Psoas muscle (tissue), 8 donors: ENCODE results near the gene CCDC93. TPM values are rescaled to one million over a fixed set of nuclear protein-coding genes. Genes with fewer than 3 reads are reported as not detected.

ENCODE experiments used
- ATAC-seq, 4 donors: fragments of 200-7000 bp; cut with Tn5 transposase; one replicate each; pipeline ENCODE4 v1.9.1; 2020; ENCODE audit warnings: moderate library complexity in 3 of 4, mild to moderate bottlenecking in 2 of 4
- DNase-seq, 2 donors: peaks; one replicate each; pipeline ENCODE4 v3.0.0-alpha.2; 2020
- H3K27ac ChIP-seq: fragments of 200-600 bp; one replicate; pipeline ENCODE4 v1.8.0; 2022
- H3K27me3 ChIP-seq, 3 donors: fragments of 200-600 bp in 1 of 3; one replicate each; pipeline versions ENCODE4 v1.6.1 to v1.8.0; 2013 to 2022; ENCODE audit warnings: low read length in 2 of 3, mild to moderate bottlenecking in 2 of 3, moderate library complexity in 1 of 3; ENCODE audit not compliant: insufficient read depth in 3 of 3
- H3K36me3 ChIP-seq, 2 donors: fragments of 200-600 bp in 1 of 2; one replicate each; pipeline versions ENCODE4 v1.6.1 to v1.8.0; 2013 to 2022; ENCODE audit warnings: low read depth in 1 of 2, mild to moderate bottlenecking in 1 of 2, moderate library complexity in 1 of 2; ENCODE audit not compliant: insufficient read depth in 1 of 2
- H3K4me1 ChIP-seq: fragments of 200-600 bp; one replicate; pipeline ENCODE4 v1.8.0; 2022
- H3K4me3 ChIP-seq: fragments of 200-600 bp; one replicate; pipeline ENCODE4 v1.8.0; 2022; ENCODE audit warnings: mild to moderate bottlenecking
- H3K9me3 ChIP-seq: fragments of 200-600 bp; one replicate; pipeline ENCODE4 v1.8.0; 2022
- WGBS, 3 donors: extraction: QIAGEN DNeasy Blood & Tissue Kit; methylation state at CpG; one replicate each; pipeline versions ENCODE4 v1.1.6 to v1.1.7; 2013; 5-methylcytosine and 5-hydroxymethylcytosine counted together
- intact Hi-C, 2 donors: fragments of 100-400 bp; cut with DNase I; formaldehyde crosslinking; loops; one replicate each; pipeline versions ENCODE4 v1.11.0 to v1.14.2; 2022
- polyA plus RNA-seq, 3 donors: library from polyadenylated mRNA; stranded (reverse); fragments of 200-250 nt; gene quantifications; one replicate each; pipeline ENCODE4 v1.2.3, GENCODE V29; 2013
- total RNA-seq, 4 donors: library from RNA; stranded (reverse); fragmentation: NEBNext Ultra II Directional in 2 of 4; extraction: Animal tissue kit (Norgen Biotek cat#: 25700) in 2 of 4; gene quantifications; one replicate each; pipeline versions ENCODE4 v1.2.1 to v1.2.4, GENCODE V29; 2021 to 2023
- TF ChIP-seq, protein P1 (sequence below): fragments of 200-600 bp; IDR thresholded peaks from one replicate; pipeline ENCODE4 v1.8.0; 2022; ENCODE audit warnings: antibody characterized with exemption
- donor health status: healthy with polysubstance abuse.
- donor health status: DM: no; HTN: no; CAD: no; lungs with moderate emphysema.
- donor health status: Bipolar disorder and iron deficiency.
- donor health status: healthy.
- donor health status: DM: yes; HTN: yes; CAD: no.
- donor health status: DM: no; HTN: no; CAD: no.
- donor health status: DM: no; HTN: no; CAD: no.
- donor health status: DM: yes; HTN: yes; CAD: no.

Gene CCDC93
- total and polyA plus RNA-seq, 7 donors: 6.7 to 15.5 (median 12.4) TPM

DNA sequence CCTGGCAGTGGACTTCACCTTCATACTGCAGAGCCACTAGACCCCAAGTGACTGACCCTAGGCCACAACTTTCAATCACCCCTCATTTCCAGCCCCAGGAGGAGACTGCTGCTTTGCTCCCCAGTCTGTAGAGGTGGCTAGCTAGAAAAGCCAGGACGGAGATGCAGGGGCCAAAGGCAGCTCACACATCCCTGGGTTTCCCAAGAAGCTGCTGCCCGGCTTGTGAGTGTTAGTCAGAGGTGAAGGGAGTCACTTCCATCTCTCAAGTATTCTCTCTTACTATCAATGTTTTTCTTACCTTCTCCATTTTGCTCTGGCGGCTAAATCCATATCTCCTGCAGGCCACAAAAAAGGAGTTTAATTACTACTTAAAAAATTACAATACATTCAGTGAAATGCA is 36.2 kb downstream of the CCDC93 start:
- H3K4me3 ChIP-seq: no peak overlapping the region
- no peaks in the 10 kb centered on the region for H3K4me1 ChIP-seq
- H3K27me3 ChIP-seq: no peaks in the 10 kb centered on the region
- H3K36me3 ChIP-seq: peaks cover 2 to 59% of the 10 kb centered on the region in 2 donors
- no peaks in the 10 kb centered on the region for H3K9me3 ChIP-seq
- TF ChIP-seq, protein P1, sequence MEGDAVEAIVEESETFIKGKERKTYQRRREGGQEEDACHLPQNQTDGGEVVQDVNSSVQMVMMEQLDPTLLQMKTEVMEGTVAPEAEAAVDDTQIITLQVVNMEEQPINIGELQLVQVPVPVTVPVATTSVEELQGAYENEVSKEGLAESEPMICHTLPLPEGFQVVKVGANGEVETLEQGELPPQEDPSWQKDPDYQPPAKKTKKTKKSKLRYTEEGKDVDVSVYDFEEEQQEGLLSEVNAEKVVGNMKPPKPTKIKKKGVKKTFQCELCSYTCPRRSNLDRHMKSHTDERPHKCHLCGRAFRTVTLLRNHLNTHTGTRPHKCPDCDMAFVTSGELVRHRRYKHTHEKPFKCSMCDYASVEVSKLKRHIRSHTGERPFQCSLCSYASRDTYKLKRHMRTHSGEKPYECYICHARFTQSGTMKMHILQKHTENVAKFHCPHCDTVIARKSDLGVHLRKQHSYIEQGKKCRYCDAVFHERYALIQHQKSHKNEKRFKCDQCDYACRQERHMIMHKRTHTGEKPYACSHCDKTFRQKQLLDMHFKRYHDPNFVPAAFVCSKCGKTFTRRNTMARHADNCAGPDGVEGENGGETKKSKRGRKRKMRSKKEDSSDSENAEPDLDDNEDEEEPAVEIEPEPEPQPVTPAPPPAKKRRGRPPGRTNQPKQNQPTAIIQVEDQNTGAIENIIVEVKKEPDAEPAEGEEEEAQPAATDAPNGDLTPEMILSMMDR: no peak
- ATAC-seq (no peak), DNase-seq (no peak)
- H3K27ac ChIP-seq: no peak overlapping the region
- intact Hi-C loops: no loop called here
- WGBS, 3 donors: 97 to 100% (median 99%) methylated on average over 3 of the region's 3 CpGs

DNA sequence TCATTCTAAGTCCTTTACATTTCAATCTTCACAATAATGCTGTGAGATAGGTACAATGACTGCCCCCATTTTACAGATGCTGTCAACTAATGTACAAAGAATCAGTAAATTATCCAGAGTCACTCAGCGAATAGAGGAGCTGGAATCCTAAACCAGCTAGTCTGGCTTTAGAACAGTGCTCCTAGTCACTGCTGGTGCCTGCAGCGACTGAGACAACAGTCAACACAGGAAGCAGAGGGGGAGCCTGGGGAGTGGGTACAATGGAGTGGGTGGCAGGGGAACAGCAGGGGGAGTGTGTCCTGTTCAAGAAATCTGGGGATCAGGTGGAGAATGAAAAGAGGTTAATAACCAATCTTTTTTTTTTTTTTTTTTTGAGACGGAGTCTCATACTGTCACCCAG is 37.3 kb downstream of the CCDC93 start:
- ATAC-seq: no peak
- TF ChIP-seq, protein P1: no peak
- H3K4me3 ChIP-seq: no peak overlapping the region
- H3K27ac ChIP-seq: no peak overlapping the region
- no peak for DNase-seq
- H3K9me3 ChIP-seq: no peaks in the 10 kb centered on the region
- H3K4me1 ChIP-seq: no peaks in the 10 kb centered on the region
- no peaks in the 10 kb centered on the region for H3K27me3 ChIP-seq
- H3K36me3 ChIP-seq: peaks cover 9 to 69% of the 10 kb centered on the region in 2 donors
- WGBS, 3 donors: 94 to 96% (median 94%) methylated on average over 2 to 3 of the region's 3 CpGs
- intact Hi-C loops: no loop called here

DNA sequence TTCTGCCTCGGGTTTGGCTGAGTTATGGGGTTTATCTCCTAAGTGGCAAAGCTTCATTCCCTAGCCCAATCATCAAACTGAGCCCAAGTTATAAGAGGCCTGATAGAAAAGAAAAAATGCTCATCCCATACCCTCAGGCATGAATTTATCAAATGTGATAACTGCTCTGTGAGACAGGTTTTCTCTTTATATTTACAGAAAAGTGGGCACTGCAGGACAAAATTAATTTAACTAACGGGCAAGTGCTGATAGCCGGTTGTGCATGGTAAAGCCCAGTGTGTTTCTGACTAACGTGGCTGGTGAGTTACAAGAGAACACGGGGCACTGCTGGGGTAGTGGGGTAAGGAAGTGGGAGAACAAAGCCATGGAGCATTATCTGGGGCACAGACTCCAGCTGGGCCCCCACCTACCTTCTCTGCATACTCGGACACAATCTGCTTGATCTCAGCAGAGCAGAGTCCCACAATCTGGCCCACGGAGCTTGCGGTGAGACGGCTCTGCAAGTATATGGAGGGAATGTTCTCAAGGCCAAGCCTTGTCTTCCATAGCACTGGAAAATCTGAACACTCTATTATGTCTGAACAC is 40.3 kb downstream of the CCDC93 start:
- Histone ChIP-seq H3K9me3 (no peaks in the 10 kb centered on the region), H3K27ac (no peak overlapping the region), H3K4me1 (no peaks in the 10 kb centered on the region), H3K36me3 (peaks cover 9 to 92% of the 10 kb centered on the region in 2 donors), H3K4me3 (no peak overlapping the region), H3K27me3 (no peaks in the 10 kb centered on the region)
- WGBS, 3 donors: 91 to 94% (median 91%) methylated on average over 9 of the region's 9 CpGs
- intact Hi-C loops: no loop called here
- TF ChIP-seq, protein P1: no peak
- ATAC-seq (no peak), DNase-seq (no peak)

DNA sequence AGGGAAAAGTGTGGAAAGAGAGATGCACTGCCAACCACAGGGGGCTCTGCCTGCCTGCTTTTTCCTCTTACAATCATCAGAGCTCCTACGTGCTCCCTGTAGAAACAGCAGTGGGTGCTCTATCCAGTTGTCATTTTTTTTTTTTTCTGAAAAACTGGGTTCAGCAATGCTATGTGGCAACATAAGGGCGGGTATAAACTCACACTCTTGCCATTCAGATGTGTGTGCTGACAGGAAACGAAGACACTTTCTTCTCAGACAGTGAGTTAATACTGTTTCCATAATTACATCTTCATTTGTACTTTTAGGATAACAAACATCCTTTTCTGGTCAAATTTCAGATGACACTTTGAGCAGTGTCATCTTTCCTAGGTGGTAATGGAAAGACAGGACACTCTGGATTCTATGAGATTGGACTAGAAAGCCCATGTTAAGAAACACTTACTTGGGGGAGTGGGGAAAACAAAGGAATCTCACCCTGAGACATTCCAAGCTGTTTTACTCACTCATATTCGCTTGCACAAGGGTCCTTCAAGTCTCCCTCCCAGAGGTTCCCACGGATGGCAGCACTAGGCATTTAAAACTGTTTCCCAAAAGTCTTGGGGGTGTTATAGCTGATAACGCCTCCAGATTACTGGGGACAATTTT is 41.3 kb downstream of the CCDC93 start:
- Histone ChIP-seq H3K9me3 (no peaks in the 10 kb centered on the region), H3K27ac (no peak overlapping the region), H3K4me1 (no peaks in the 10 kb centered on the region), H3K4me3 (no peak overlapping the region), H3K36me3 (peaks cover 9 to 90% of the 10 kb centered on the region in 2 donors), H3K27me3 (no peaks in the 10 kb centered on the region)
- DNase-seq (no peak), ATAC-seq (no peak)
- WGBS, 3 donors: 73 to 93% (median 88%) methylated on average over 6 of the region's 6 CpGs
- intact Hi-C loops: no loop called here
- TF ChIP-seq, protein P1: no peak
